AG04450 (cell line): ENCODE results near the gene ZSWIM4. TPM values are rescaled to one million over a fixed set of nuclear protein-coding genes. Genes with fewer than 3 reads are reported as not detected.

Source experiments
- CTCF ChIA-PET: fragments of 300-600, 350-600 bp; formaldehyde crosslinking; extraction: SDS; loops from one replicate; lab custom pipeline; 2022; ENCODE audit warnings: antibody characterized with exemption, inconsistent platforms; lab: Charles Lee
- POLR2A ChIA-PET: fragments of 350-600 bp; formaldehyde crosslinking; extraction: SDS; loops from one replicate; lab custom pipeline; 2021; ENCODE audit warnings: antibody characterized with exemption, inconsistent platforms; lab: Yijun Ruan, JAX
- DNase-seq: peaks from one replicate; pipeline ENCODE4 v3.0.0-alpha.2; 2011; ENCODE audit warnings: low read depth, low spot score
- H3K27ac ChIP-seq: one replicate; pipeline ENCODE4 v1.5.1; 2012; ENCODE audit warnings: low read depth, low read length, control low read depth
- H3K27me3 ChIP-seq: one replicate; pipeline ENCODE4 v1.6.0; 2012; ENCODE audit warnings: low read length; ENCODE audit not compliant: control insufficient read depth, insufficient read depth
- H3K4me3 ChIP-seq: 2 replicates; pipeline ENCODE4 v1.5.1; 2011; ENCODE audit warnings: mild to moderate bottlenecking, low read depth, low read length, control low read depth
- H3K9me3 ChIP-seq: 2 replicates; pipeline ENCODE4 v1.5.1; 2012; ENCODE audit warnings: low read length; ENCODE audit not compliant: control insufficient read depth, insufficient read depth
- CTCF ChIP-seq: IDR thresholded peaks from 2 replicates; pipeline ENCODE4 v1.5.1; 2011; ENCODE audit warnings: low read depth, low read length, control low read depth, inconsistent platforms
- polyA plus RNA-seq: library from polyadenylated mRNA; depleted of rRNA; stranded (reverse); fragments of >200 nt; gene quantifications from 2 replicates; pipeline ENCODE4 v1.2.3, GENCODE V29; 2011

The ZSWIM4 gene
- polyA plus RNA-seq, 1 experiment, result 2.3 TPM

- DNase-seq, result no peak
- Histone ChIP-seq H3K27ac (peak overlapping the region; percentile 97), H3K4me3 (peak overlapping the region; percentile 80), H3K27me3 (no peaks in the 10 kb centered on the region), H3K9me3 (no peaks in the 10 kb centered on the region; the same call in 1 of the 2 replicates)
- CTCF ChIA-PET, result interaction anchor here (1.2 to 2.7 kb wide), 4 partner anchors 12 to 65 kb away, joined by 3 to 23 read pairs (median 10); no protein-coding TSS in a partner anchor
- POLR2A ChIA-PET, result interaction anchor here (1.1 to 3.9 kb wide), 6 partner anchors 9 to 66 kb away, joined by 3 to 19 read pairs (median 4); partner anchors contain the start of gene C19orf53
- no peak for TF ChIP-seq CTCF
Measured at GRCh38 chr19:13797058-13797440, 1.8 kb downstream of the ZSWIM4 start.

- CTCF ChIA-PET, result interaction anchor here (1.2 to 2.7 kb wide), 3 partner anchors 13 to 65 kb away, joined by 3 to 23 read pairs (median 18); no protein-coding TSS in a partner anchor
Measured at GRCh38 chr19:13797870-13798269, 2.6 kb downstream of the ZSWIM4 start.

GRCh38 chr19:13799669-13800068, 4.4 kb downstream of the ZSWIM4 start:
- DNase-seq, result no peak
- Histone ChIP-seq H3K4me3 (no peak overlapping the region), H3K9me3 (no peaks in the 10 kb centered on the region; the same call in 1 of the 2 replicates), H3K27ac (no peak overlapping the region), H3K27me3 (no peaks in the 10 kb centered on the region)
- POLR2A ChIA-PET, result no interaction called here
- no peak for TF ChIP-seq CTCF
- CTCF ChIA-PET, result interaction anchor here (0.6 to 1.4 kb wide), 2 partner anchors 210 to 211 kb away, joined by 3 read pairs; no protein-coding TSS in a partner anchor

More at GRCh38 chr19:13797870-13798269, 2.6 kb downstream of the ZSWIM4 start:
- POLR2A ChIA-PET, result interaction anchor here (1.2 to 3.9 kb wide), 3 partner anchors 10 to 41 kb away, joined by 3 to 19 read pairs (median 13); no protein-coding TSS in a partner anchor
- no peak for DNase-seq
- no peak for TF ChIP-seq CTCF
- Histone ChIP-seq H3K27ac (peak overlapping the region; percentile 39), H3K4me3 (no peak overlapping the region), H3K27me3 (no peaks in the 10 kb centered on the region), H3K9me3 (no peaks in the 10 kb centered on the region; the same call in 1 of the 2 replicates)

GRCh38 chr19:13803038-13803437, 7.8 kb downstream of the ZSWIM4 start:
- no peak for TF ChIP-seq CTCF
- no peaks in the 10 kb centered on the region for H3K27me3 ChIP-seq
- peaks cover 2% of the 10 kb centered on the region; the same call in 1 of the 2 replicates for H3K9me3 ChIP-seq
- H3K4me3 ChIP-seq, result no peak overlapping the region
- ChIA-PET CTCF (interaction anchor here (1.0 kb wide), 1 partner anchor 18 kb away, joined by 4 read pairs; no protein-coding TSS in a partner anchor), POLR2A (no interaction called here)
- no peak for DNase-seq
- H3K27ac ChIP-seq, result no peak overlapping the region
